Measurements from ENCODE around the gene DTX1.

The DTX1 gene

DNA sequence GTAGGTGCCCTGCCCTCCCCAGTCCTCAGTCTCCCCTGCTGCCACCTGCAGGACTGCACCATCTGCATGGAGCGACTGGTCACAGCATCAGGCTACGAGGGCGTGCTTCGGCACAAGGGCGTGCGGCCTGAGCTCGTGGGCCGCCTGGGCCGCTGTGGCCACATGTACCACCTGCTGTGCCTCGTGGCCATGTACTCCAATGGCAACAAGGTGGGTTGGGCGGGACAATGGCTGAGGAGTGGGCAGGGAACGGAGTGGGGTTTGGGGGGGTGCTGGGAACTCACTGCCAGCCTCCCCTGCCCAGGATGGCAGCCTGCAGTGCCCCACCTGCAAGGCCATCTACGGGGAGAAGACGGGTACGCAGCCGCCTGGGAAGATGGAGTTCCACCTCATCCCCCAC is 38.2 kb downstream of the DTX1 start:
- no peak for DNase-seq (ENCODE audit: low spot score)
- no peak overlapping the region for H3K4me3 ChIP-seq
- no peak for TF ChIP-seq CTCF (IDR thresholded peaks at IDR 0.05)
- H3K27ac ChIP-seq = no peak overlapping the region

DNA sequence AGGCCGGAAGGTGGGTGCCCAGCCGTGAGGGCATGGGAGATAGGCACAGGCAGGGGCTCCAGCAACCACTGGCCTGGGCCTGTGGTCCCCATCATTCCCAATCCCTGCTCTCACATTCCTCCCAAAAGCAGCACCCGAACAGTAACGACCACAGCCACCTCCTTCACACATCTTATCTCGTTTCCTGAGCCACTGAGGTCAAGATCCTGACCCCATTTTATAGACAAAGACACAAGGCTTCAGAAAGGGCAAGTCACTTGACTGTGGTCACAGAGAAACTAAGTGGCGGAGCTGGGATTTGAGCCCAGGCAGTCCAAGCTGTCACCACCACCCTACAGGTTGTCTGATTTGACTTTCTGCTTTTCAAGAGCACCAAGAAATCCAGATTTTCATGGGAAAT is 38.9 kb downstream of the DTX1 start:
- no peak for TF ChIP-seq CTCF (IDR thresholded peaks at IDR 0.05)
- Histone ChIP-seq H3K27ac (no peak overlapping the region), H3K4me3 (no peak overlapping the region)
- DNase-seq (ENCODE audit: low spot score) = no peak

DNA sequence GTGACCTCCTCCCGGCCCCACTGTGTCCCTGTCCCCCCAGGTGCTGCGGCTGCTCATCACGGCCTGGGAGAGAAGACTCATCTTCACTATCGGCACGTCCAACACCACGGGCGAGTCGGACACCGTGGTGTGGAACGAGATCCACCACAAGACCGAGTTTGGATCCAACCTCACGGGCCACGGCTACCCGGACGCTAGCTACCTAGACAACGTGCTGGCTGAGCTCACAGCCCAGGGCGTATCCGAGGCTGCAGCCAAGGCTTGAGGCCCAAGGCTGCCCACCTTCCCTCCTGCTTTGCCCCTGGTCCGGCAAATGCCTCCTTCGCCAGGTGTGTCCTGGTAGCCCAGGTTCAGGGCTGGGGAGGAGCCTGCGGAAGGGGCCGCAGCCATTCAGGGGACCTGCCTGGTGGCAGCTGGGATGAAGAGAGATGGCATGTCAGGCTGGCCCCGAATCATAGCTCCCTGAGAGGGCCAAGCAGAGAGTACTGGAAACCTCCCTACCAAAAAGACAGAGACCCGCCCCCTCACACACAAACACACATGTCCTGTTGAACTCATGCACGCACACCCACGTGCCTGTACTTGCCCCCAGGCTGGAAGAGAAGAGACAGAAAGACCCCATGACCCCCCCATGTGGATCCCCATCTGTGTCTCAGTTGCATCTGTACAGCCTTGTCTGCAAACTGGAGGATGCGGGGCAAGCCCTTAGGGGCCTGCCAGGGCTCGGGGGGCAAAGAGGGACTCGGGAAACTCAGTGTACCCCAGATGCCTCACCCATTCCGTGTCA is 40.3 kb downstream of the DTX1 start:
- no peak for TF ChIP-seq CTCF (IDR thresholded peaks at IDR 0.05)
- no peak for DNase-seq (ENCODE audit: low spot score)
- Histone ChIP-seq H3K4me3 (no peak overlapping the region), H3K27ac (no peak overlapping the region)

DNA sequence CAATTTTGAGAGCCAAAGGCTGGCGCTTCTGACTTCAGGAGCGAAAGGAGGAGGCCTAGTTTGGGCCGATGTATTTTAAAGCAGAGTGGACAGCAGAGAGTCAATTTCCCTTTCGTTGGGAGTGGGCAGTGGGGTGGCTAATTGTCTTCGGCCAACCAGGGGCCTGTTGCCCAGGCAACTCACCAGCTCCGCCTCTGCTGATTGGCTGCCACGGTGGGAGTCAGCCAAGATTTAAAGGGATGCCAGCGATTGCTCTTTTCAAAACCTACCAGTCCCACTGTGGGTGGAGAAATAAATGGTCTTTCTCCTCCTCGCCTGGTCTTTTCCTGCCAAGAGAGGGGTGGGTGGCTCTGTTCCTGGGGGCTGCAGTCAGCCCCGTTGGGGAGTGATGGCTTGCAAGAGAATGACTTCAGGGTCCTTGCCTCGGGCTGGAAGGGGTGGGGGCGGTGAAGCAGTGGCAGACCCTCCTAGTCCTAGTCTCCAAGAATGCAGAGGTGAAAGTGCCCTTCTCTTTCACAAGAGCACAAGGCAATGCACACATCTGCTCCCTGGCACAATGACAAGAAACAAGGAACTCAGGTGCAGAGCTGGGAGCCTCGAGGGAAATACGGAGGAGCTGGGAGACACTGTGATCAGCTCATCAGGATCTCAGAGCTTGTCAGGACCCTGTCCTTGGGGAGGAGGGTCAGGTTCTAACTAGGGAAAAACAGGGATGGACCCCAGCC is 41.3 kb downstream of the DTX1 start:
- no peak for DNase-seq (ENCODE audit: low spot score)
- no peak for TF ChIP-seq CTCF (IDR thresholded peaks at IDR 0.05)
- Histone ChIP-seq H3K27ac (no peak overlapping the region), H3K4me3 (peak overlapping the region; percentile 11)

- no peak overlapping the region for H3K27ac ChIP-seq
- peak; percentile 84 for DNase-seq (ENCODE audit: low spot score)
- TF ChIP-seq CTCF (IDR thresholded peaks at IDR 0.05) = peak; percentile 73
- peak overlapping the region; percentile 11 for H3K4me3 ChIP-seq
Measured at GRCh38 chr12:113098441-113099028, 42.0 kb downstream of the DTX1 start.

DNA sequence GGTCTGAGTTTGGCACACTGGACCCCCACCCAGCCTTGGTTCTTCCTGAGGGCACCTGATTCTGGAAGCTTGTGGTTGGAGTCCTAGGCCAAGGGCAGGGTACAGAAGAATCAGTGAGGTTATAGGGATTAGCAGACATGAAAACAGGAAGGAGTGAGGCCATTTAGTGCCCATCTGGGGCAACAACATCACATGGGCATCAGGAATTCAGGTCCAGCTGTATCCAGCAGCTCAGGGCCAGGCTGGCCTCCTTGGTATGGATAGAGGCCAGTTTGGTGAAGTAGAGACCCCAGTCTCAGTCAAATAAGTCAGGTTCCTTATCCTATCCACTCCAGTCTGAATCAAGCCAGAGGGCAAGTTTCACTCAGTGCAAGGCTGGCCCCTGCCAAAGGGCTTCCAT is 42.8 kb downstream of the DTX1 start:
- no peak for TF ChIP-seq CTCF (IDR thresholded peaks at IDR 0.05)

More for the DNA sequence above, 42.8 kb downstream of the DTX1 start:
- Histone ChIP-seq H3K4me3 (no peak overlapping the region), H3K27ac (no peak overlapping the region)
- no peak for DNase-seq (ENCODE audit: low spot score)

All from coronary artery (tissue), 2 donors.